ENCODE results near the gene ESR2.

DNA sequence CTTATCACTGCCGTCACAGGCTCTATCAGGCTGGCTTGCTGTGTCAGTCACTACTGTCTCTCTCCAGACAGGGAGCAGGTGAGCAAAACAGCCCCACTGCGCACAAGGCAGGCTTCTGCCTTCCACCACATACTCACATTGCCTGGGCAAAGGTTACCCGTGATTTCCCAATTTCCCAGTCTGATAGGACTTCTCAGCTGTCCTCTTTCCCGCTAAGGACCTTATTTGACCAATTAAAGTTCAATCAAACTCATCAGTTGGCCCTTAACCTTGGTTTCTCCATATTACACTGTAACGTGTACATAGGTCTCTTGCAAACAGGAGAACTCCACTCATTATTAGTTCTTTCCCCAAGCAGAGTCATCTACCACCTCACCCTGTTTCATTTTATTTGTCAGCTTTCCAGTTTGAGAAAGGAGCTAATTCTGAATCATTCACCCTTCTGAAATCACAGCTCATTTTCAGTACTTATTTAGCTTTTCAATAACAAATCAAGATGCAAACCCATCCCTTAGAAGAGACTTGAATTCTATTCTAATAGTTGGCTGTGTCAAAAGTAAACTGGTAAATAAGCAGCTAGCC lies 170.8 kb downstream of the ESR2 start:
- TF ChIP-seq, protein P1, sequence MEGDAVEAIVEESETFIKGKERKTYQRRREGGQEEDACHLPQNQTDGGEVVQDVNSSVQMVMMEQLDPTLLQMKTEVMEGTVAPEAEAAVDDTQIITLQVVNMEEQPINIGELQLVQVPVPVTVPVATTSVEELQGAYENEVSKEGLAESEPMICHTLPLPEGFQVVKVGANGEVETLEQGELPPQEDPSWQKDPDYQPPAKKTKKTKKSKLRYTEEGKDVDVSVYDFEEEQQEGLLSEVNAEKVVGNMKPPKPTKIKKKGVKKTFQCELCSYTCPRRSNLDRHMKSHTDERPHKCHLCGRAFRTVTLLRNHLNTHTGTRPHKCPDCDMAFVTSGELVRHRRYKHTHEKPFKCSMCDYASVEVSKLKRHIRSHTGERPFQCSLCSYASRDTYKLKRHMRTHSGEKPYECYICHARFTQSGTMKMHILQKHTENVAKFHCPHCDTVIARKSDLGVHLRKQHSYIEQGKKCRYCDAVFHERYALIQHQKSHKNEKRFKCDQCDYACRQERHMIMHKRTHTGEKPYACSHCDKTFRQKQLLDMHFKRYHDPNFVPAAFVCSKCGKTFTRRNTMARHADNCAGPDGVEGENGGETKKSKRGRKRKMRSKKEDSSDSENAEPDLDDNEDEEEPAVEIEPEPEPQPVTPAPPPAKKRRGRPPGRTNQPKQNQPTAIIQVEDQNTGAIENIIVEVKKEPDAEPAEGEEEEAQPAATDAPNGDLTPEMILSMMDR (IDR thresholded peaks at IDR 0.05) = no peak
- TF ChIP-seq POLR2A (IDR thresholded peaks at IDR 0.05) (no peak), EP300 (IDR thresholded peaks at IDR 0.05) (no peak)
